Ishikawa (cell line): ENCODE measurements around the gene NOTO.

ENCODE experiments used
- CEBPB ChIP-seq: IDR thresholded peaks from 2 replicates; pipeline ENCODE4 v1.6.1; 2012
- CREB1 ChIP-seq: IDR thresholded peaks from 2 replicates; pipeline ENCODE4 v1.6.1; 2012; ENCODE audit warnings: low read depth
- EGR1 ChIP-seq: IDR thresholded peaks from 2 replicates; pipeline ENCODE4 v1.6.1; 2012
- EP300 ChIP-seq: IDR thresholded peaks from 2 replicates; pipeline ENCODE4 v1.6.1; 2012; ENCODE audit warnings: borderline replicate concordance
- FOXM1 ChIP-seq: IDR thresholded peaks from 2 replicates; pipeline ENCODE4 v1.6.1; 2012; ENCODE audit warnings: low read depth, borderline replicate concordance
- MAX ChIP-seq: IDR thresholded peaks from 2 replicates; pipeline ENCODE4 v1.6.1; 2012
- NFIC ChIP-seq: IDR thresholded peaks from 2 replicates; pipeline ENCODE4 v1.6.1; 2012
- RAD21 ChIP-seq: IDR thresholded peaks from 2 replicates; pipeline ENCODE4 v1.6.1; 2012; ENCODE audit warnings: low read depth
- REST ChIP-seq: IDR thresholded peaks from 2 replicates; pipeline ENCODE4 v1.6.1; 2012; ENCODE audit warnings: low read depth, mild to moderate bottlenecking
- TAF1 ChIP-seq: IDR thresholded peaks from 2 replicates; pipeline ENCODE4 v1.6.1; 2012; ENCODE audit warnings: low read depth, mild to moderate bottlenecking
- TCF12 ChIP-seq: IDR thresholded peaks from 2 replicates; pipeline ENCODE4 v1.6.1; 2012; ENCODE audit warnings: low read depth
- TEAD4 ChIP-seq: IDR thresholded peaks from 2 replicates; pipeline ENCODE4 v1.6.1; 2012
- YY1 ChIP-seq: IDR thresholded peaks from 2 replicates; pipeline ENCODE4 v1.6.1; 2012; ENCODE audit warnings: low read depth
- ZBTB7A ChIP-seq: IDR thresholded peaks from 2 replicates; pipeline ENCODE4 v1.6.1; 2012; ENCODE audit warnings: low read depth
- TF ChIP-seq, protein P1 (sequence below): IDR thresholded peaks from 2 replicates; pipeline ENCODE4 v1.6.1; 2012

The NOTO gene

DNA sequence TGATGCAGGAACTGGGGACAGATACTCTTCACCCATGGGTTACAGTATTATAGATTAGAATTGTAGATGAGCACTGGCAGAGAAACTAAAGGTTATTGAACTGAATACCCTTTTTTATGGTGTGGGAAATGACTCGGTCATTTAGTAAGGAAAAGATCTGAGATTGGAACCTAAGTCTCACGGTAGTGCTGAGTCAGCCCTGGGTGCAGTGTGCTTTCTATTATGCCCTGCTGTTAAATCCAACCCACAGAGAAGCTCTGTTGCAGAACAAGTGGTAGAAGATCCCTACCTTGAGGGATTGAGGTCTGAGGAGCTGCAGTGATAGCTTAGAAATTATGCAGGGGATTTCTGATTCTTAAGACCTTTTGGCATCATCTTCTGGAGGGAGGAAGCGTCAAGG, 44.5 kb downstream of the NOTO start:
- TF ChIP-seq EGR1 (no peak), MAX (no peak), RAD21 (no peak), CREB1 (no peak), YY1 (no peak), FOXM1 (no peak), EP300 (no peak), REST (no peak), ZBTB7A (no peak), NFIC (no peak), CEBPB (no peak), TAF1 (no peak), TCF12 (no peak)
- TF ChIP-seq, protein P1, sequence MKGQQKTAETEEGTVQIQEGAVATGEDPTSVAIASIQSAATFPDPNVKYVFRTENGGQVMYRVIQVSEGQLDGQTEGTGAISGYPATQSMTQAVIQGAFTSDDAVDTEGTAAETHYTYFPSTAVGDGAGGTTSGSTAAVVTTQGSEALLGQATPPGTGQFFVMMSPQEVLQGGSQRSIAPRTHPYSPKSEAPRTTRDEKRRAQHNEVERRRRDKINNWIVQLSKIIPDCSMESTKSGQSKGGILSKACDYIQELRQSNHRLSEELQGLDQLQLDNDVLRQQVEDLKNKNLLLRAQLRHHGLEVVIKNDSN = no peak

- no peak for TF ChIP-seq RAD21
- no peak for TF ChIP-seq TEAD4
- TF ChIP-seq TAF1 = no peak
- no peak for TF ChIP-seq TCF12
- TF ChIP-seq YY1 = no peak
- TF ChIP-seq, protein P1 = no peak
- no peak for TF ChIP-seq MAX
- no peak for TF ChIP-seq REST
These were observed 47.3 kb downstream of the NOTO start for GRCh38 chr2:73249636-73250035.

DNA sequence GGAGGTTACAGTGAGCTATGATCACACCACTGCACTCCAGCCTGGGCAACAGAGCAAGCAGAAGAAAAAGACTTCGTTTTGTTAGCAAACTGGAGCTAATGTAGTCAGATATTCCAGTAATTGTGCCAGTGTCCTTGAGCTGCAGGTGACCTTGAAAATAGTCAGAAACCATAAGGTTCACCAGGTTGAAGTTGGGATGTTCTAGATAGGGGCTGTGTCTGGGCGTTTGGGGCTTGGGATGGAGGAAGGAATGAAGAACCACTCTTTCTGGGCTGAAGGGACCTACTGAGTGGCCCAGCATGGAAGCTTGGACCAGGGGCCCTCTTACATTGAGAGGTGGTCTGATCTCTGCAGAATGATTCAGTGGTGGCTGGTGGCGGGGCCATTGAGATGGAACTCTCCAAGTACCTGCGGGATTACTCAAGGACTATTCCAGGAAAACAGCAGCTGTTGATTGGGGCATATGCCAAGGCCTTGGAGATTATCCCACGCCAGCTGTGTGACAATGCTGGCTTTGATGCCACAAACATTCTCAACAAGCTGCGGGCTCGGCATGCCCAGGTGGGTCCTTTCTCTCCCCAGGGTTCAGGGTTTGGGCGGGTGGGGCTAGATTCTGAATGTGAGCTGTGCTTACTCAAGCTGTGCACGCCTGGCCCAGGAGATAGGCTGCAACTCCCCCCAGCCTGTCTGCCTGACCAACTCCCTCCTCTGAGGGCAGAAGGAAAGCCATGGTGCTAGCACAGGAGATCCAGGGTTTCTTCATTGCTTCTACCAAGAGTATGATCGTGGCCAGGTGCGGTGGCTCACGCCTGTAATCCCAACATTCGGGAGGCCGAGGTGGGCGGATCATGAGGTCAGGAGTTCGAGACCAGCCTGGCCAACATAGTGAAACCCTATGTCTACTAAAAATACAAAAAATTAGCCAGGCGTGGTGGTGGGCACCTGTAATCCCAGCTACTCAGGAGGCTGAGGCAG, 48.8 kb downstream of the NOTO start:
- TF ChIP-seq ZBTB7A (no peak), NFIC (no peak), EP300 (no peak), MAX (no peak)
- TF ChIP-seq, protein P1 = no peak

DNA sequence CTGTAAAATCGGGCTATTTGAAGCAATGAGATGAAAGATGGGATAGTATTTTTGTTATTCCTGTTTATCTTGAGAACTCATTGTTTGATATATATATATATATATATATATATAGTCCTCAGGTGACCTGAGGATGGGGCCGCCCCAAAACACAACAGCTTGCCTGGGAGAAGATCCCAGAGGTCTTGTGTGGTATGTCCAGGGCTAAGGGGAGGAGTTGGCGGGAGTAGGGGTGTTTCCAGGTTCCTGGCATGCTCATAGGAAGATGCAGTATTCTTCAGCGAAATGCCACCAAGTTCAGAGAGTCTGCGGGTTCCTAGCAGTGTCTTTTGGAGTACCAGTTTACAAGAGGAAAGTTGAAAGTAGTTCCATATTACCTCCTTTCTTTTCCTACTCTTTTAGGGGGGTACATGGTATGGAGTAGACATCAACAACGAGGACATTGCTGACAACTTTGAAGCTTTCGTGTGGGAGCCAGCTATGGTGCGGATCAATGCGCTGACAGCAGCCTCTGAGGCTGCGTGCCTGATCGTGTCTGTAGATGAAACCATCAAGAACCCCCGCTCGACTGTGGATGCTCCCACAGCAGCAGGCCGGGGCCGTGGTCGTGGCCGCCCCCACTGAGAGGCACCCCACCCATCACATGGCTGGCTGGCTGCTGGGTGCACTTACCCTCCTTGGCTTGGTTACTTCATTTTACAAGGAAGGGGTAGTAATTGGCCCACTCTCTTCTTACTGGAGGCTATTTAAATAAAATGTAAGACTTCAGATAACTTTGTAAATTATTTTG, 50.1 kb downstream of the NOTO start:
- no peak for TF ChIP-seq CREB1

GRCh38 chr2:73253400-73253799, 51.0 kb downstream of the NOTO start:
- TF ChIP-seq CEBPB (no peak), MAX (no peak), TAF1 (no peak), TEAD4 (no peak)
